GM18907 (cell line): ENCODE results near the gene PPP3CA.

Experiments
- ATAC-seq: cut with Tn5 transposase; IDR thresholded peaks from one replicate; pipeline ENCODE4 v1.9.1; 2021; ENCODE audit warnings: mild to moderate bottlenecking, moderate library complexity; ENCODE audit not compliant: unreplicated experiment

Gene PPP3CA

DNA sequence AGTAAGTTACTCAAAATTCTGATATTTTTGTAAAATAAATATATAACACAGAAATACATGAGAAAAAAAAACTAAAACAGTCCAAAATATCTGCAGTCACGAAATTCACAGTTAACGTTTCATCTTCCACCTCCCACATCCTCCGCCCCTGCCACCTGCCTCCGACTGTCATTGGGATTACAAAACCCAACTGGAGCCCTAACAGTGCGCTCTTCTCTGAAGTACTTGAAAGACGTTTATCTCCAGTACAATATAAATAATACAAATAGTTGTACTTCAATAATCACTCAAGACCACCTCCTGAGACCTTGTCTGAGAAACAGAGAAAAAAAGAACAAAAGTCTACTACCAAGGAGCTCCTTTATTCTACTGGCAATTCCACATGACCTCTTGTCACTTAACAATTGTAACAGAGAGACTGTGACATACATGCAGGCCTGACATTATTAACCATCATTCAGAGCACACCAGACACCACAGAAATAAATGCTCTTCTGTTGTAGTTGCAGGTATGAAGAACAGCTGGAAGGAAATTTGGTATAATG is 280.6 kb downstream of the PPP3CA start:
- ATAC-seq: no peak

DNA sequence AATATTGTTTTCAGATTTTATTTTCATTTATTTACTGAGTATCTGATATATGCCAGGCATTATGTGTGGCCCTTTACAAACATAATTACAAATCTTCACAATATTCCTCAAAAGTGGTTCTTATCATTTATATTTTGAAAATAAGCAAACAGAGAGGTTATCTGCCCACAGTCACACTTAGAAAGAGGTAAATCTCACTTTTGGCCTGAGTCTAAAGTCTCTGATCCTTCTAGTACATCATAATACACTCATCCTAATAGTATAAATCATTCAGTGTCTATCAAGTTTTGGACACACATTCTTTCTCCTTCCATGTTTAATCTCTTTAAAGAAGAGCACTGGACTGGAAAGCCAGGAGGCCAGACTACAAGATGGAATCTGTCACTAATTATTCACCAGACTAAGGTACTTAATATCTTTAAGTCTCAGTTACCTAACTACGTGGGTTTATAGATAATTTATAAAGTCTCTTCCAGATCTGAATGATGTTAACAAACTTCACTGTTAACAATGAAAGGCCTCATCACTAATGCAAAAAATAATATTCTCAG is 281.3 kb downstream of the PPP3CA start:
- ATAC-seq: no peak

DNA sequence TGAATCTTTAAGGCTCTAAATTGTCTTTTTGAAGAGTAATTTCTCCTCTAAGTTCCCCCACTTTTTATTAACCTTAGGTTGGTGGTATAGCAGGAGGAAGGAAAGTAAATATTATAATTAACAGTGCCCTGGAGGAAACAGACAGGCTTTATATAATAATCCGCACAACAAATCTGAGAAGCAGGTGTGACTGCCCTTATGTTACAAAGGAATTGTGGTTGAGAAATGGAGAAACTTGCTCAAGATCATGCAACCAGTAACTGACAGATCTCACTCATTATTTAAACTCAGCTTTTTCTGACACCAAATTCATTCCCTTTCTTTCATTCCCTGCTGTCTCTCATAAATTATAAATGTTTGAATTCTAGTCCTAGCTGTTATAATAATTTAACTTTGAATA is 282.0 kb downstream of the PPP3CA start:
- no peak for ATAC-seq

DNA sequence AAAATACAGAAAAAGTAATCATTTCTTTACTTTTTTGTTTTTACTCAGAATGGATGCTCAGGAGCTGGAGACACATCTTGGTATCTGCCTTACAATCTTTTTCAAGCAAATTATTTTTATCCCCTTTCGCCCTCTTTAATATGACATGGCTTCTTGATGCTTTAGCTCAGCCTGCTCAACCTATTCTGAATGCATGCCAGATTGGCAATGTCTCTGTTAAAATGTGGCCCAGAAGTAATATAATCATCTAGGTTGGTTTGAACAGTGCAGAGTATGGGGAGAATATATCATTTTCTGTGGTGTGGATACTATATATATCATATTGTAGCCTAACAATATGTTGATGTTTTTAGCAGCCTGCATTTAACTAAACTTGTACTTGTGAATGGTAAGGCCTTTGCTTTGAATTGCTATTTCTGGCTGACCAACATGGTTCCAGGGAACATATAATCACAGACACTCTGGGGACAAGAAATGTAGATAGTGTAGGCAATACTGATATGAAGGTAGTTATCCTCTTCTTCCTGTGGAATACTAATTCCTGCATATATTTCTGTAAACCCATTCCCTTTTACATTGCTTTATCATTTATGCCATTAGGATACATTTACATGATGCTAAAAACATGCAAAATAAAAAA is 282.7 kb downstream of the PPP3CA start:
- ATAC-seq: no peak

DNA sequence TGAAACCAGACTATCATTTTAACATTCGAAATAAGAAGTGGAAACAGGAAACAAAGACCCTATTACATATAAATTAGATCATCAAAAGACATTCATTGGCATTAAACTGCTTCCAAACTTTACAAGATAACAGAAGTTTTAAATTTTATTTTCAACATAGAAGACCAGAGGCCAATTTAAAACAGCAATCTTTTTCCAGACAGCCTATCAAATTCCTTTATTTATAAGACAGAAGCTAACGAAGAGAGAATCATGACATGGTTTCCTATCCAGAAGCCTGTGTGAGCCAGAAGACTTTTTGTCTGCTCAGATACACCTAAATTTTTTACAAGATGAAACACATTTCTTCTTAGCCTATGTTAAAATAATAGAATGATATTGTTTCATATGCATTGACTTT is 291.9 kb downstream of the PPP3CA start:
- ATAC-seq: no peak

DNA sequence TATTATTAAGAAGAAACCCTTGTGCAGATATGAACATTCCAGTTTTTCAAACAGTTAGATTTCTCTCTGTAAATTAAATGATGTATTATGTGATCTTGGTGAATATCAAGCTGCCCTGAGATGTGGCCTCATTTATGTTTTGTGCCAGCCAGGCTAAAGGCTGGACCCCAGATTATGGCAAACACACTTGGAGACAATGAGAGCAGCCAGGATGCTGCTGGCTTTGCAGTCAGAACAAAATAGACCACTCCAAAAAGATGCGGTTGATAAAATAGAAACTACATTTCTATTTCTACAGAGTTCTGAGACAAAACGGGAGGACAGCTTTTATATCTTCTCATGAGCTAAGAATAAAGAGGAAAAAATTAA is 296.5 kb downstream of the PPP3CA start:
- ATAC-seq: no peak

DNA sequence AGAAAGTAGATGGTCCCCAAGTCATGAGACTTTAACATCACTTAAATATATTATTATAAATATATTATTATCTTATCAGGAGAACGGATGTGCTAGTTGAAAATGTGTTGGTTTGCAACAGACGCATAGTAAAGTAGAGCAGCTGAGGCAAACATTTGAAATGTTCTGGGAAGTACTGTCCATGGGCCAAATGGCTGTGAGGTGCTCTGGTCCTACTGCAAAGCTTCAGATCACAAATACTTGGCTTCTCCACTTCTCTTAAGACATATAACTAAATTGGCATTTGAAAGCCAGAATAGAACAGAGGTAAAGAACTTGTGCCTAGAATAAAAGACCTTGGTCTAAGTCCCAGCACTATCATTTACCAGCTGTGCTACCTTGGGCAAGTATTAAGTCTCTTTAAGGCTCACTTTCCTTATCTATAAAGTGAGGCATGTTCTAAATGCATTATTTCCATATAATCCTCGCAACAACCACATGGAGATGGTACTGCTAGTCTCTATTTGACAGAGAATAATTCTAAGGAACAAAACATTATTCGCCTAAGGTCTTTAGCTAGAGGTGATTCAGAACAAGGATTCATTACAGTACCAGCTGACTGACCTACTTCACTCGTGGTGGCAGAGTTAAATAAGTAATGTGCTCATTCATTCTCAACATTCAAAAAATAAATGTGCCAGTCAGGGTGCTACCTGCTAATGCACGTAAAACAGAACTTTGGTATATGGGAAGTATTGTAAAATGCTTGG is 297.1 kb downstream of the PPP3CA start:
- no peak for ATAC-seq

DNA sequence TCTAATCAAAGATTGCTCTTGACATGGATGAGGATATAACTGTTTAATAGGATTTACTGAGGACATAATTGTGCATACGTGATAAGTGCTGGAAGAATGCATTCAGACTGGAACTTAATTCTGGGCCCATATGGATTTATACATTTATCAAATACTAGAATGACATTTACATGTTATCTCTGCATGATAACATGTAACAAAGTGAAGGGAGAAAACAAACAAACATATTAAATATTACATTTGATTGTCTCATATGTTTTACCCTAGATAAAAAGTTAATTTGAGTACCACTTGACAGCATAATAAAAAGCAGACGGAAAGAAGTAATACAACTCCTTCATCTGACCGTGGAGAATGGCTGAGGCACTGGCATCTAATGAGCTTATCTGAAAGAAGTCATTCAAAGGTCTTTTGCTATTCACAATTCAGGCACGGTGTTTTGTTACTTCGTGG is 297.8 kb downstream of the PPP3CA start:
- no peak for ATAC-seq

DNA sequence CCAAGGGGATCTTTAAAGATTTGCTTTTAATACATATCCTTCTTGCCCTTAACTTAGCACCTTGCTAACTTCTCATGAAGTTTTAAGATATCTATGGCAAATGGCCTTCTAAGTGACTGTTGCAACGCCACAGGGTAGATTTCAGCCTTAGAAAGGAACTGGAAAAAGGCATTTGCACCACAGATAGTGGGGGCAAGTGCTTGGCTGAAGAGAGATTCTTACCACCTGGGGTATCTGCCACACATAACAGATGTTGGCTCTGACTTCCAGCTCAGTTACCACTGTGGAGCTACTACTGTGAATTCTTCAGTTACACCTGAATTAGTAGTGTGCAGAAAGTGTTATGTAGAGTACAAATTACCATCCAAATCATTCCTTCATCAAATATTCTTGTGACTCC is 302.6 kb downstream of the PPP3CA start:
- ATAC-seq: no peak

DNA sequence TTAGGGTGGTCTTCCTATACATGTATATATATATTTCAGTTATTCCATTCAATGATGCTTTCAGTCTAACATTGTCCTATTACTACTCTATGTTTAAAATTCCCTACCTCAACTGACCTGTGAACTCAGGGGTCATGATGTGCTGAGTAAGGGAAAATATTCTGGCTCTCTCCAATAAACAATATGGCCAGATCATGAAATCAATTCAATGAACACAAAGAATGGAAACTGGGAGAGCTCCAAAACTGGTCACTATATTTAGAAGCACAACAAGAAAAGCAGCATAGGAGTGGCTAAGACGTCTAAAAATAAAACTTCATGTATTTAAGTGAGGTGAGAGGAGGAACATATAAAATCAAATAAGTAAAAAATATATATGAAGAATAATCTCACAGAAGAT is 304.5 kb downstream of the PPP3CA start:
- no peak for ATAC-seq

DNA sequence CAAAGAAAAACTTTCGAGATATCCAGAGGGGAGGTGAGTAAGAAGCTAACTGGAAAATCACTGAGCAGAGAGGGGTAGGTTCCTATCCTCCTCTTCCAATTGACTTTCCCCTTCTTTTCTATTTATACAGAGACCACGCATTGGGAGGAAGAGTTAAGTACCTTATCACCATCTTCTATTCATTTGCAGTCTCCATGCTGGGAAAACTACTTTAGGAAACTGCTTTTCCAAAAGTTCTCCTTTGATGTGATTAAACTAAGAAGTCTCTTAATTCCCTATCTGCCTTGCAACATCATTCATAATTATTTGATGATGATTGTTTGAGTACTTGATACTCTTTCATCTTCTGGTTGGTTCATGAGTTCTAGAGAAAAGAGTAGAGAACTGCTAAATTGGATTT is 306.6 kb downstream of the PPP3CA start:
- no peak for ATAC-seq

DNA sequence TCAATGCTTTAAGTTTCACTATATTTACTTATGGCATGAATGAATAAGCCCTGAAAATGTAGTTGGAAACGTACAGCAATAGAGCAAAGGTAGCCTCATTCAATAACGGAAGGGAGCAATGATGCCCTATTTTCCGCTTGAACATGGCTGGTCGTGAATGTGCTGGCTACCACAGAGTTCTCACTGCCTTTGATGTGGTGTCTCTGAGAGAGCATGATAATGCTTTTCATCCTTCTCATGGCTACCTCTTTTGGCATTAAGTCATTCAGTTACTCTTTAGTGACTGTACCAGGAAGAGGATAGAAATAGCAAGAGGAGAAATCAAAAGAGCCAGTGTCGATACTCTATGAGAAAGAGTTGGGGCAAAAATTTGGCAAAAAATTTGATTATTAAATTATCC is 308.0 kb downstream of the PPP3CA start:
- ATAC-seq: no peak

DNA sequence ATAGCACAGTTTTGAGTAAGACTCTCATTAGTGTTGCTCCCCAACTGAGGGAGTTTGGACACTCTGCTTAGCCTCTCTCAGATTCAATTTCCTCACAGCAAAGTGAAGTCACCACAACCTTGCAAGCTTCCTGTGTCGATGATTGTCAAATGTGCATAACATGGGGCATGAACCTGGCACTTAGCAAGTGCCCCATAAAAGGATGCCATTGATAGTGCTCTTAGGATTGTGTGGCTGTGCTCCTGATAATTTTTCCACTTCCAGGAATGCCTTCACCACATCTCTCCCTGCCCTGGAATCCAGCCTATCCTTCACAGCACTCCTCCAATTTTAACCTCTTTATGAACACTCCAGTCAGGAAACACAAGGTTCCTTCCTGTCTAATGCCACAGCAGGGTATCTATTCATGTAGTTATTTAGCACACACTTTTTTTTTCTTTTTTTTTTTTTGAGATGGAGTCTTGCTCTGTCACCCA is 309.4 kb downstream of the PPP3CA start:
- peak; percentile 72 for ATAC-seq

DNA sequence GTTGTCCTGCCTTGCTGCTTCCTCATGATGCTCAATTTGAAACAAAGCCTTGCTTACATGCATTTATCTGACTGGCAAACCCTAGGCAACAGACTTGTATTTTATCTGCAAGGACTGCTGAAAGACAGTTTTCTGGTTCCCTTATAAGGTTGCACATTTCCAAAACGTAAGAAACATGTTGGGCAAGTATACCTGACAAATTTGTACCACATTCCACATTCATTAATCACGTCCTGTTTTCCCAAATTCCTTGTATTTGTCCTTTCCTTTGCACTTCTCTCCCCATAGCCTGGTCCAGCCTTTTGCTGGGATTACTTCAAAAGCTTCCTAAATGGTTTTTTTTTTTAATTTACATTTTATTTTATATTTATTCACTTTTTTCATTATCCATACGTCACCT is 310.1 kb downstream of the PPP3CA start:
- ATAC-seq: no peak

DNA sequence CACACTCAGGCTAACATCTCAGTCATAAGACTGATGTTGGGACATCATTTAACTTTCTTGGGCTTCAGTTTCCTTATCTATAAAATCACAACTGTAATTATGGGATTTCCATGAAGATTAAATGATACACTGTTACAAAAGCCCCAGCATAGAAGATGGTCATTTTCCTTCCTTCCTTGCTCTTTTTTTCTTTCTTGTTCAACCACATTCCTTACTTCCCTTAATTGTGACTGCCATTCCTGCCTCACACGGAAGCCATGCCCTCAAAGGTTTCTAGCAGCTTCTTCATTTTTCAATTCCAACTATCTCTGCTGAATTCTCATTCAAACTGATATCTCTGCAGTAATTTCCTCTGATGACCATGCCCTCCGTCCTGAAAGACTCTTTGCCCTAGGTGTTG is 311.8 kb downstream of the PPP3CA start:
- no peak for ATAC-seq

DNA sequence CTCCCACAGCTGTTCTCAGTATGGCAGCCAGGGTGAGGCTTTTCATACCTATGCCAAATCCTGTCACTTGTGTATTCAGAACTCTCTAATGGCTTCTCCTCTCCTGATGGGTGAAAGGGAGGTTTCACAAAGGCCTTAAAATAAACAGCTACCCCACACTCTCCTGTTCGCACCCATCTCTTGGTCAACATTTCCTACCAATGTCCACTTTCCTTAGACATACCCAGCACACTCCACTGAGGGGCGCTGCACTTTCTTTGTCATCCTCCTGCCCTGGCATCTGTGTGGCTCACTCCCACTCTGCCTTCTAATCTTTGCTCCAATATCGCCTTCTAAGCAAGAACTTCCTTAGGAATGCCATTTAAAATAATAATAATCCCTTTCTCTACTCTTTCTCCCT is 313.3 kb downstream of the PPP3CA start:
- ATAC-seq: no peak

DNA sequence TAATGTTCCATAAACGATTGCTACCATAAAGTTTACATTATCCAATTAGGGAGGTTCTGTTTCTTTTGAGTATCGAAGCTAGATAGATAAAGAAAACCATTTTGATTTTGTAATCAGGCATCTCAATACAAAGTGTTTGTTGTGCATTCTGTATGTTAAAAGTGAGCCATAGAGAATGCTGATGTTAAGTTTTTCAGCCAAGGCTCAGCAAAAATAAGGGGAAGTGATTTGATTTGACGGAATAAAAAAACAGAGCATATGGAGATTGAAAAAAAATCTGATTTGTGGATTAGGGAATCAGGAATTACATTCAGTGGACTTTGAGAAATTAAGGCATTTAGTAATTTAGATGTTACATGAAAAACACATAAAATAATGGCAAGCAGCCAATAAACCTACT is 314.8 kb downstream of the PPP3CA start:
- no peak for ATAC-seq

DNA sequence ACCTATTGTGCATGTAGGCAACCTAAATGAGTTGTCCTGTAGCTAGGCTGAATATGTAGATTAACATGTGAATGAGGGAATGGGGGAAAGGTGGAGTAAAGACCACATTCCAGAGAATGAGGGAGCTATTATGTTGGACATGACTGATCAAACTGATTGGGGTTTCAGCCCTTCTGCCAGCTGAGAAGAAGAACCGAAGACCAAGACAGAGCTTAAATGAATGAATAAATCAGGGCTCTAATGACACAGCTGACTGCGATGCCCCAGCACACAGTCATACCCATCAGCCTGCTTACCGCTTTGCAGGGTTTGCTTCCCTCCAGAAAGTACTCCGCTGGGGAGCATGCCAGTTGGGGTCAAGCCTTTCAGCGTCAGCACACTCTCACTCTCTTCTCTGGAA is 315.4 kb downstream of the PPP3CA start:
- no peak for ATAC-seq

DNA sequence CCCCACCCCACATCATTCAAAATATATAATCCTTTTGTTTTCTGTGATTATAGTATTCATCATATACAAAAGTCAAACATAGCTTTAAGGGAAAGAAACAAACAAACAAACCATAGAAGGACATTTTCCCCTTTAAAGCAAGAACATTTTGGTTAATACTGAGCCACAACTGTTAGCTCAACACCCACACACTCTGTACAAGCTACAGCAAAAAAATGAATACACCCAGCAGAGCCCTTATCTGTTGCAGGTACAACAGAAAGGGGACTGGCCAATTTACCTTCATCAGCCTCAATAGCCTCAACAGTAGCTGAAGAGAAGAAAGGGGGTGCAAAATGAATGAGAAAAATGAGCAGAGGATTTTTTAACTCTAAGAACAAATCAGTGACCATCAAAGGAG is 318.4 kb downstream of the PPP3CA start:
- no peak for ATAC-seq

DNA sequence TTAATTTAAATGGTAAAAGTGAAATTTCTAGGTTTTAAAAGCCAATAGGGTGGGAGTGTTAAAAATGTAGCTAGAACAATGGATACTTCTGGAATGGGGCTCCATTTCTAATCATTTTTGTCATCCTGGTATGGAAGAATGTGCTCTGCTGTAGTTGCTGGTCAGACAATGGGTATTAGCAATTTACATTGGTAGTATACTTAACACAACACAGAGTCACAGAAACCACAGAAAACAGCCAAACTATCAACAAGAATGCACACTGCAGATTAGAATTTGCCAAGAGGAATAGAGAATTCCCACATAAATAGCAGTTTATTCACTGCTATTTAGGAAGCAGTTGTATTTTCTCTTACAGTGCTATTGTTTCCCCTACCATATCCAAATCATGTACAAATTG is 319.6 kb downstream of the PPP3CA start:
- ATAC-seq: no peak

DNA sequence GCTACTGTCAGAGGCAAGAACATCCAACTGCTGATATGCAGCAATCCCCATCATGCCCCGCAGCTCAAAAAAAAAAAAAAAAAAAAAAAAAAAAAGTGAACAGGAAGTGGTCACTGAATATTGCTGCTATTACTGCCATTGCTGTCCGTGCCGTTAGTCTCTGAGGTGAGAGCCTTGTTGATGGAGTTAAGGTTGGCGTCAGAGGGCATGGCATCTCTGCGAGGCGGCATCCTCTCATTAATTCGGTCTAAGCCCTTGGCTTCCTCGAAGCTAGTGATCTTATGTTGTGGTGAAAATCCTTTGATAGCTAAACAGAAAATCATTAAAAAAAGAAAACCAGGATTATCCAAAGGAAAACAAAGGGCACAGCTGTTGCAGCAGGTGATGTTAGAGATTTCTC is 321.6 kb downstream of the PPP3CA start:
- no peak for ATAC-seq
